Retinal pigment epithelial cell (primary cell): ENCODE data around the gene CNTNAP2.

Source experiments
- DNase-seq: peaks from one replicate; pipeline ENCODE4 v3.0.0-alpha.2; 2010; ENCODE audit warnings: low read depth
- H3K4me3 ChIP-seq: 2 replicates; pipeline ENCODE4 v1.5.1; 2011; ENCODE audit warnings: mild to moderate bottlenecking, low read length, control low read depth, moderate library complexity
- TF ChIP-seq, protein P1 (sequence below): conservative IDR thresholded peaks from 2 replicates; pipeline ENCODE4 v1.5.1; 2011; ENCODE audit warnings: low read depth, low read length, control low read depth, inconsistent platforms

Gene CNTNAP2

DNA sequence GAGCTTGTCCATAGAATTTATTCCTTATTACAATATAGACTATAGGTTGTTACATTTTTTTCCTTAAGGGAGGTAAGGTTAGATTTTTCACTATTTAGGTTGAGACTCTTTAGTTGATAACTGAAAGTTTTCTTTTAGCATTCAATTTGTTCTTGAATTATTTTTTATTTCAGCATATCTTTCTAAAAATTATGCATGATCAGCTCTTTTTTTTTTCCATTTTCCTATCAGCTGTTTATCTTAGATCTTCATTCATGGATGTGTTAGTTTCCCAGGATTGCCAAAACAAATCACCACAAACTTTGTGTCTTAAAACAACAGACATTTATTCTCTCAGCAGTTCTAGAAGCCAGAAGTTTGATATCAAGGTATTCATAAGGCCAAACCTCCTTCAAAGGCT is 1558.1 kb downstream of the CNTNAP2 start:
- TF ChIP-seq, protein P1, sequence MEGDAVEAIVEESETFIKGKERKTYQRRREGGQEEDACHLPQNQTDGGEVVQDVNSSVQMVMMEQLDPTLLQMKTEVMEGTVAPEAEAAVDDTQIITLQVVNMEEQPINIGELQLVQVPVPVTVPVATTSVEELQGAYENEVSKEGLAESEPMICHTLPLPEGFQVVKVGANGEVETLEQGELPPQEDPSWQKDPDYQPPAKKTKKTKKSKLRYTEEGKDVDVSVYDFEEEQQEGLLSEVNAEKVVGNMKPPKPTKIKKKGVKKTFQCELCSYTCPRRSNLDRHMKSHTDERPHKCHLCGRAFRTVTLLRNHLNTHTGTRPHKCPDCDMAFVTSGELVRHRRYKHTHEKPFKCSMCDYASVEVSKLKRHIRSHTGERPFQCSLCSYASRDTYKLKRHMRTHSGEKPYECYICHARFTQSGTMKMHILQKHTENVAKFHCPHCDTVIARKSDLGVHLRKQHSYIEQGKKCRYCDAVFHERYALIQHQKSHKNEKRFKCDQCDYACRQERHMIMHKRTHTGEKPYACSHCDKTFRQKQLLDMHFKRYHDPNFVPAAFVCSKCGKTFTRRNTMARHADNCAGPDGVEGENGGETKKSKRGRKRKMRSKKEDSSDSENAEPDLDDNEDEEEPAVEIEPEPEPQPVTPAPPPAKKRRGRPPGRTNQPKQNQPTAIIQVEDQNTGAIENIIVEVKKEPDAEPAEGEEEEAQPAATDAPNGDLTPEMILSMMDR, result no peak
- H3K4me3 ChIP-seq, result no peak overlapping the region
- no peak for DNase-seq

DNA sequence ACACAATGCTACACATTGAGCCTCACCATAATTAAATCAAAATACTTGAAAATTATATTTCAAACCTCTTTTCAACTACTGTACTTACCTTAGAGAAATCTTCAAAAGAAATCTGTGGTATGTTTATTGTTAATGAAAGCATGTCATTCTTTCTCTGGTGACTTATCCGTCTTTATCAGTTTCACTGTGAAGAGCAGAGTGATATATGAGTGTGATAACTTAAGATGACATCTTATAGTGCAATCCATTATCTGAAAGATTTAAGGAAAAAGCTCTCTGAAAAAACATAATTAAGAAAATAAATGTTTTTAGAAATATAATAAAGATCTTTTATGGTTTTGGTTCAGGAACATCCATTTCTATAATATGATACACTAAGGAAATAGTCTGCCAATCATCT is 1562.3 kb downstream of the CNTNAP2 start:
- no peak overlapping the region for H3K4me3 ChIP-seq
- DNase-seq, result no peak
- TF ChIP-seq, protein P1, result no peak

DNA sequence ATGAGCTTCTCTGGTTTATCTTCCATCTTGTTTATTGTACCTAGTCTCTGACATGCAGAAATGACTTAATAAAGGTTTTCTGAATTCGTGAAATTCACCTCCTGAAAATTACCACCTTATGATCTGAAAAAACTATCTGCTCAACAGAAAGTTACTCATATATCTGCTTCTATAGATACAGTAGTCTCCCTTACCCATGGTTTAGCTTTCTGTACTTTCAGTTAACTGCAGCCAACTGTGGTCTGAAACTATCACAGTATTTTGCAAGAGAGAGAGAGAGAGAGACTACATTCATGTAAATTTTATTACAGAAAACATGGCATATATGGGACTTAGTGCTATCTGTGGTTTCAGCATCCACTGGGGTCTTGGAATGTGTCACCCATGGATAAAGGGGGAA is 1564.9 kb downstream of the CNTNAP2 start:
- H3K4me3 ChIP-seq, result no peak overlapping the region
- no peak for DNase-seq
- TF ChIP-seq, protein P1, result no peak

DNA sequence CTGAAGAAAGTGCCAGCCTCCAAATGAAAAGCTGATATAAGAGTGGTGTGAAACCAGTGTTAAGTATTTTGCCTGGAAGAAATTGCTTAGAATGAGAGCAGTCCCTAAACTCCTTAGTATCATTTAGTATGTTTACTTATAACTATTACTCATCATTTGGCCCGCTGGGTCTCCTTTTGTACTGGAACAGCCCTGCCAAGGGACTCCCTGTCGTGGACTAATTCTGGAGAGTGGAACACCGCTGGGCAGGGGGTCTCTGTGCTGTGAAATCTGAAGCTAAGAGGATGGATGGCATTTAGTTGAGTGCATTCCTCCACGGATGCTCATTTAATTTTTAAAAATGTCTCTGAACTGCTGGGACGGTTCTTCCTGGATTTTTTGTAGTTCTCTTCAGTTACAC is 1584.1 kb downstream of the CNTNAP2 start:
- TF ChIP-seq, protein P1, result no peak
- no peak overlapping the region for H3K4me3 ChIP-seq
- DNase-seq, result no peak

DNA sequence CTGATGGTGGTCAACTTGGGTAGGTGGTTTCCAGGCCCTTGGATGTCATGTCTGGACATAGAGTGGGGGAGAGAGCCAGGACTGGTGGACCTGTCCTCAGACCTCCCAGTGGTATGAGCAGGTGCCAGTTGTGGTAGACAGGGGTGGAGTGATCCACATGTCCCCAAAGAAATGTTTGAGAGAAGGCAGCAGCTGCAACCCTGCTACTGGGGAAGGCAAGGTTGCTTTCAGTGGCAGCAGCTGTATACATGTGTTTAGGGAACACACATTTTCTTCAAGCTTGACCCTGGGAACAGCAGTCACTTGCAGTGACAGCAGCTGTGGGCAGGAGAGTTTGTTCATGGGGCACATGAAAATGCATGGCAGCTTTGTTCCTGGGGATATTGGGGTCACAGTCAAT is 1591.3 kb downstream of the CNTNAP2 start:
- DNase-seq, result no peak
- H3K4me3 ChIP-seq, result no peak overlapping the region
- TF ChIP-seq, protein P1, result no peak

DNA sequence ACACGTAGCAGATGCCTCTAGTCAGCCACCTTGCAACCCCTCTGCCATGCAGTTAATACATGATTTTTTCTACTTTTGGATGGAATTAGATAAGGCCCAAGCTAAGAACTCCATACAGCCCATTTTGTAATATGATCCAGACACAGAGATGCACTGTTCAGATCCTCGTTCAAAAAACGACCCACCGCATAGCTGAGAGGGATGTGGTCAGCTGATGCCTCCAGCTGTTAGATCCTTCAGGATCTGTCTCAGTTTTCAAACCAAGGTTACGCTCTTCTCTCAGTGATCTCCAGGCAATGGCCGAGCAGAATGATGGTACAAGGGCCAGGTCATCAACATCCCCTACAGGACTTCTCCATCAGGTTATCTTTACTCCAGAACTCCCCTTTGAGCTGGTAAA is 1592.3 kb downstream of the CNTNAP2 start:
- no peak overlapping the region for H3K4me3 ChIP-seq
- TF ChIP-seq, protein P1, result no peak
- DNase-seq, result no peak

DNA sequence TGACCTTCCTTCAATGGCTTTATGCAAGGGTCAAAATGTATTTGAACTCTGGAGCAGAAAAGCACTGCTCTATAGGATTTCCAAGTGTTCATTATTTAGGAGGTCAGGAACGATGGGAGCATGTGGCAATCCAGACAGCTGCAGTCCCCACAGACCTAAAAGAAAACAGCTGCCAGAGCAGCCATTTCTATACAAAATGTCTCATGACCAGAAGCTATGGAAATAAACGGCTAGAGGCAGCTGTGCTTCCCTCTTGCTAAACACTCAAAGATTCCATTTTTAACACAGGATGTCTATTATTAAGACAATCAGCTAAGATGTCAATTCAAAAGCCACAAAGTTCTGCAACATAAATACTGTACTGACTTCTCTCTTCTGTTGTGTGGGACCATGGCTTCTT is 1594.8 kb downstream of the CNTNAP2 start:
- DNase-seq, result no peak
- TF ChIP-seq, protein P1, result no peak
- no peak overlapping the region for H3K4me3 ChIP-seq
